A673 (cell line): Measurements from ENCODE around the gene MXRA8. TPM values are rescaled to one million over a fixed set of nuclear protein-coding genes. Genes with fewer than 3 reads are reported as not detected.
"Not testable (repeated sequence)": the region's sequence is repeated elsewhere in the genome, so short reads cannot be mapped to it uniquely, and the experiment has no call there.

Source experiments
- BruUV-seq: library from RNA; stranded (reverse); fragments of 400-500 nt; replicated peaks from 2 replicates; lab custom pipeline; 2021; lab: Mats Ljungman, UMichigan
- CTCF ChIA-PET: fragments of 300-600 bp; sonication (Branson Sonifier 250); formaldehyde crosslinking; loops from one replicate; lab custom pipeline; 2022; ENCODE audit warnings: antibody characterized with exemption; lab: Charles Lee
- POLR2A ChIA-PET: fragments of 300-600 bp; sonication (Branson Sonifier 250); formaldehyde crosslinking; loops from one replicate; lab custom pipeline; 2022; ENCODE audit warnings: antibody characterized with exemption; ENCODE audit not compliant: low non-redundant PET; lab: Charles Lee
- DNase-seq: peaks from one replicate; pipeline ENCODE4 v3.0.0-alpha.2; 2015; ENCODE audit warnings: low spot score
- H3K27ac ChIP-seq: fragments of 200-600 bp; sonication (generic); 2 replicates; pipeline ENCODE4 v1.5.1; 2016; ENCODE audit warnings: mixed run types, low read depth, mild to moderate bottlenecking, mixed read lengths, antibody characterized with exemption, low read length; ENCODE audit not compliant: poor library complexity, severe bottlenecking
- H3K27me3 ChIP-seq: fragments of 200-600 bp; sonication (generic); replicated peaks from 2 replicates; pipeline ENCODE4 v1.6.1; 2017; ENCODE audit warnings: mixed run types, low read depth, mild to moderate bottlenecking, mixed read lengths, antibody characterized with exemption, low read length; ENCODE audit not compliant: insufficient read depth, poor library complexity
- H3K36me3 ChIP-seq: fragments of 200-600 bp; sonication (generic); 2 replicates; pipeline ENCODE4 v1.6.1; 2016; ENCODE audit warnings: mixed run types, mild to moderate bottlenecking, mixed read lengths, antibody characterized with exemption, low read length; ENCODE audit not compliant: insufficient read depth, poor library complexity, severe bottlenecking
- H3K4me1 ChIP-seq: fragments of 200-600 bp; sonication (generic); 2 replicates; pipeline ENCODE4 v1.6.1; 2017; ENCODE audit warnings: mixed run types, mild to moderate bottlenecking, mixed read lengths, antibody characterized with exemption, low read length; ENCODE audit not compliant: insufficient read depth, poor library complexity, severe bottlenecking
- H3K4me3 ChIP-seq: fragments of 200-600 bp; sonication (generic); 2 replicates; pipeline ENCODE4 v1.5.1; 2016; ENCODE audit warnings: low read depth, mixed run types, mild to moderate bottlenecking, mixed read lengths, low read length; ENCODE audit not compliant: poor library complexity, severe bottlenecking
- H3K9me3 ChIP-seq: fragments of 200-600 bp; sonication (generic); 2 replicates; pipeline ENCODE4 v1.6.1; 2016; ENCODE audit warnings: mixed run types, low read depth, mild to moderate bottlenecking, mixed read lengths, antibody characterized with exemption, low read length; ENCODE audit not compliant: poor library complexity, severe bottlenecking
- CTCF ChIP-seq: fragments of 300-800, 200-600 bp; sonication (generic); conservative IDR thresholded peaks from 2 replicates; pipeline ENCODE4 v1.5.1; 2017; ENCODE audit warnings: low read depth, mild to moderate bottlenecking, antibody characterized with exemption, low read length, moderate library complexity, mixed read lengths
- EZH2 ChIP-seq: fragments of 200-600 bp; sonication (generic); IDR thresholded peaks from 2 replicates; pipeline ENCODE4 v1.6.1; 2017; ENCODE audit warnings: borderline replicate concordance, low read depth, mild to moderate bottlenecking, mixed read lengths, antibody characterized with exemption, low read length; ENCODE audit not compliant: poor library complexity, severe bottlenecking
- intact Hi-C: fragments of 100-400 bp; cut with micrococcal nuclease; formaldehyde crosslinking; loops from one replicate; pipeline ENCODE4 v1.10.0; 2022; ENCODE audit not compliant: unreplicated experiment
- total RNA-seq: library from RNA; stranded (reverse); gene quantifications from 2 replicates; pipeline ENCODE4 v1.2.3, GENCODE V29; 2021

Gene MXRA8
- total RNA-seq, 1 experiment from 2014 or later = 0.73 TPM

GRCh38 chr1:1385931-1386330 is 27.6 kb upstream of the MXRA8 start:
- intact Hi-C loops = no loop called here
- Histone ChIP-seq H3K9me3 (no peaks in the 10 kb centered on the region), H3K4me1 (no peaks in the 10 kb centered on the region), H3K36me3 (peaks cover 54% of the 10 kb centered on the region), H3K27me3 (no peaks in the 10 kb centered on the region), H3K4me3 (no peak overlapping the region), H3K27ac (no peak overlapping the region)
- no peak for TF ChIP-seq EZH2
- TF ChIP-seq CTCF = no peak
- BruUV-seq = no TSS peak
- ChIA-PET POLR2A (no interaction called here), CTCF (no interaction called here)
- no peak for DNase-seq

- H3K36me3 ChIP-seq = peaks cover 48% of the 10 kb centered on the region
- BruUV-seq, intact Hi-C loops, POLR2A ChIA-PET, H3K9me3 ChIP-seq, H3K27me3 ChIP-seq, H3K27ac ChIP-seq, H3K4me3 ChIP-seq, H3K4me1 ChIP-seq, DNase-seq, CTCF ChIA-PET: not testable (repeated sequence)
These were observed 27.0 kb upstream of the MXRA8 start for GRCh38 chr1:1385339-1385738.

- TF ChIP-seq CTCF (no peak), EZH2 (no peak)
- CTCF ChIA-PET = no interaction called here
These were observed 22.9 kb upstream of the MXRA8 start for GRCh38 chr1:1381294-1381693.

GRCh38 chr1:1380860-1381259 is 22.5 kb upstream of the MXRA8 start:
- TF ChIP-seq CTCF (no peak), EZH2 (no peak)
- POLR2A ChIA-PET = no interaction called here
- DNase-seq = no peak
- H3K9me3 ChIP-seq = no peaks in the 10 kb centered on the region
- CTCF ChIA-PET = no interaction called here
- no TSS peak for BruUV-seq
- no peaks in the 10 kb centered on the region for H3K27me3 ChIP-seq
- no peaks in the 10 kb centered on the region for H3K4me1 ChIP-seq
- no peak overlapping the region for H3K4me3 ChIP-seq
- intact Hi-C loops = no loop called here
- peaks cover 4% of the 10 kb centered on the region for H3K36me3 ChIP-seq
- H3K27ac ChIP-seq = no peak overlapping the region

More at GRCh38 chr1:1381294-1381693, 22.9 kb upstream of the MXRA8 start:
- H3K27me3 ChIP-seq = no peaks in the 10 kb centered on the region
- no peak for DNase-seq
- H3K36me3 ChIP-seq = peaks cover 8% of the 10 kb centered on the region
- H3K4me3 ChIP-seq = no peak overlapping the region
- H3K27ac ChIP-seq = no peak overlapping the region
- no TSS peak for BruUV-seq
- H3K9me3 ChIP-seq = no peaks in the 10 kb centered on the region
- POLR2A ChIA-PET = no interaction called here
- intact Hi-C loops = no loop called here
- H3K4me1 ChIP-seq = no peaks in the 10 kb centered on the region
